AG09319 (cell line): ENCODE results near the gene BTBD9.

Source experiments
- DNase-seq: peaks from one replicate; pipeline ENCODE4 v3.0.0-alpha.2; 2010; ENCODE audit warnings: low read depth; ENCODE audit errors: extremely low read depth
- TF ChIP-seq, protein P1 (sequence below): IDR thresholded peaks from 2 replicates; pipeline ENCODE4 v1.5.1; 2011; ENCODE audit warnings: low read depth, mild to moderate bottlenecking, inconsistent platforms, low read length, moderate library complexity

Gene BTBD9

DNA sequence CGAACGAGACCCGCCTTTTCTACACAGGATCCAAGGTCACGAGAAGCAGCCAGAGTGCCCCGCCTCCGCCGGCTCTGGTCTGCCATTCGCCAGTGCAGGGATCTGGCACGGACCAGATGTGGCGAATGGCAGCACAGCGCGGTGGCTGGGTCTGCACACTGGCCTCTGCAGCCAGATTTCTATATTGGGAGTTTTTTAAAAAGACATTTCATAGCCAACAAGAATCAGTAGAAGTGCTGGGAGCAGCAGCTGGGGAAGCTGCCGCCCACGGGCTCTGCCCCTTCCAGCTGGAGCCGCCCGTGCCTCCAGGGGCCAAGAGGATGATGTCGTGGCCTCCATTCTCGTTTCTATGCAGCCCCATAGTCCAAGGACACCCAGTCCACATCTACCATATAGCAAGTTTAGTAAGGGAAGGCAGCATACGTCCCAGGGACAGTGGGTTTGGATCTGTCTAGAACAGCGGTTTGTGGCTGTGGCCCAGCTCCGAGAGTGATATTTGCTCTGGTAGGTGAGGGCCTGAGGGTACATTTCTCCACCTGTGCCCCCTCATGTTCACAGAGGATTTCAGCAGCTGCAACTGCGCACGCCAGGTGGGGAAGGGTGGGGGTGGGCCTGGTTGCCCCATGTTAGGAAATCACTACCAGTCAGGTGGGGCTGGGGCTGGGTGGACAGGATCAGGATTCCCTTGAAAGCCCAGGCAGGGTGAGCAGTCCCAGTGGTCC, 486.5 kb downstream of the BTBD9 start:
- no peak for DNase-seq

DNA sequence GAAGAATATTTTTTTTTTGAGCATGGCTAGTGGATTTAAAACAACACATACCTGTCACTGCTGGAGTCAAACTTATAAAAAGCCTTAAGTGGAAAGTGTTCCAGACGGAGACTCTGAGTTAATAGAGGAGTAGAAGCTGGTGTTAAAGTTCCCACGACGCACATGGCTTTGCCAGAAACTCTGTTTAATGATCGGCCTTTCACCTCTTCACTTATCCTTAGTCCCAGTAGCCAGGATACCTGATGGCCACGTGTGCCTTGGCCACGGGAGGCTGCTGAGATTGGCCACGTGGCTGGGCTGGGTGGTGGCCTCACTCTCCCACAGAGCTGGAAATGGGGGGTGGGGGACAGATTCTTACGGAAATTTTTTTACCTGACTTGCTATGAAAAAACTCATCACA, 487.1 kb downstream of the BTBD9 start:
- TF ChIP-seq, protein P1, sequence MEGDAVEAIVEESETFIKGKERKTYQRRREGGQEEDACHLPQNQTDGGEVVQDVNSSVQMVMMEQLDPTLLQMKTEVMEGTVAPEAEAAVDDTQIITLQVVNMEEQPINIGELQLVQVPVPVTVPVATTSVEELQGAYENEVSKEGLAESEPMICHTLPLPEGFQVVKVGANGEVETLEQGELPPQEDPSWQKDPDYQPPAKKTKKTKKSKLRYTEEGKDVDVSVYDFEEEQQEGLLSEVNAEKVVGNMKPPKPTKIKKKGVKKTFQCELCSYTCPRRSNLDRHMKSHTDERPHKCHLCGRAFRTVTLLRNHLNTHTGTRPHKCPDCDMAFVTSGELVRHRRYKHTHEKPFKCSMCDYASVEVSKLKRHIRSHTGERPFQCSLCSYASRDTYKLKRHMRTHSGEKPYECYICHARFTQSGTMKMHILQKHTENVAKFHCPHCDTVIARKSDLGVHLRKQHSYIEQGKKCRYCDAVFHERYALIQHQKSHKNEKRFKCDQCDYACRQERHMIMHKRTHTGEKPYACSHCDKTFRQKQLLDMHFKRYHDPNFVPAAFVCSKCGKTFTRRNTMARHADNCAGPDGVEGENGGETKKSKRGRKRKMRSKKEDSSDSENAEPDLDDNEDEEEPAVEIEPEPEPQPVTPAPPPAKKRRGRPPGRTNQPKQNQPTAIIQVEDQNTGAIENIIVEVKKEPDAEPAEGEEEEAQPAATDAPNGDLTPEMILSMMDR, result no peak
- no peak for DNase-seq

More for the DNA sequence above, 486.5 kb downstream of the BTBD9 start:
- TF ChIP-seq, protein P1, result no peak

DNA sequence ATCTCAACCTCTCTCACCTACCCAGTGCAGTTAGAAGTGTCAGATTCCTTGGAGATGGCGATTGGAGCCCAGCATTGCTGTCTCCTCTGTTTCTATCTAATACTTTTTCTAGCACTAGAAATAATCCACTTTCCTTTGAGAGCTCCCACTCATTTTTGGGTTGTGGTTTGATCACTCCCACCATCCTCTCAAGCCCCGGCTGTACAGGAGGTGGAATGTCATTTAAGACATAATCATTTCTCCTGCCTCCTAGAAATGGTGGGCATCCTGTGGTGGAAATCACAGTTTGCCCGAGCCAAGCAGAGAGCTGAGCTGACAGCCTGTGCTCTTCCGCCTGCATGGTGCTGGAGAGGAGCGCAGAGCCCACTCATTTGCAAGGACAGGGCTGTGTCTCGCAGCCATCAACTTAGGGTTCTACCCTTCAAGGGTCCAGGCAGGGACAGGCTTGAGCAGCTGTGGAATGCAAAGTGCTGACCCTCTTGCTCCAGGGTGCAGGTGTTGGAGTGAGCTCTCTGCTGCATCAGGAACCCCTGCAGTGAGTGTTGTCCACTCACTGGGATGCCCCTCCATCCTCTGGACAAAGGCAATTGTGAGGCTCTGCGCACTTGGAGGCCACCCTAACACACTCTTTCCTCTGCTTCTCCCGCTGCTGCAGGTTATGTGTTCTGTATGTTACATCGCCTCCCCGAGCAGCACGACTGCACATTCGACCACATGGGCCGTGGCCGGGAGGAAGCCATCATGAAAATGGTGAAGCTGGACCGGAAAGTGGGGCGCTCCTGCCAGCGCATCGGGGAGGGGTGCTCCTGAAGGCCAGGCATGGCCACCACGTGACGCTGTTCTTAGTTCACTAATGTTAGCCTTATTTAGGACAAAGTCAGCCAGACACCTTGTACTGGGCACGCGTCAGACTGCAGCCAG, 487.9 kb downstream of the BTBD9 start:
- no peak for DNase-seq
- TF ChIP-seq, protein P1, result no peak

DNA sequence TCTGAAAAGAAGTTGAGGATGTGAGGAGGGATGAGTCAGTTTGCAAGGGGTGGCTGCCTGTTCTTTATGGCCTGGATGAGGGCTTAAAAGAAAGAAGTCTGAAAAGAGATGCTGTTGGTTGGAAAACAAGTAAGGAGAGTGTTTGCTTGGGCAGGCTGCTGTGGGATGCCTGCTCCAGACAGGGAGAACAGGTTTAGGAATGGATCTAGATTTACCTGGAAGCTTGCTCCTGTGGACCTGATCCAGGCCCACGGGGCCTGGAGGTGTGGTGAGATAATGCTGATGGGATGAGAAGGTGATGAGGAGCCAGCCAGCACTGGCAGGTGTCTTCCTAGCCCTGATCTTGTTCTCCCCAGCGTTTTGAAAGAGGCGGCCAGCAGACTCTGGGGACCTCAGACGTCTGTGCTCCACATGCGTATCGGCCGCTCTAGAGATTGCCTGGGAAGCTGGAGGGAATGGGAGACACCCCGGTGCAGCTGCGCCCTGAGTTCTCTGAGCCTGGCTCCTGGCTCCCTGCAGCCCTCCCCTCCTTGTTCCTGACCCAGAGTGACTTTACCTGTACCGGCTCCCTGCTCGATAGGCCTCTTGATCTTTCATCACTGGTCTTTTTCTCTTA, 488.9 kb downstream of the BTBD9 start:
- DNase-seq, result no peak
- TF ChIP-seq, protein P1, result no peak

DNA sequence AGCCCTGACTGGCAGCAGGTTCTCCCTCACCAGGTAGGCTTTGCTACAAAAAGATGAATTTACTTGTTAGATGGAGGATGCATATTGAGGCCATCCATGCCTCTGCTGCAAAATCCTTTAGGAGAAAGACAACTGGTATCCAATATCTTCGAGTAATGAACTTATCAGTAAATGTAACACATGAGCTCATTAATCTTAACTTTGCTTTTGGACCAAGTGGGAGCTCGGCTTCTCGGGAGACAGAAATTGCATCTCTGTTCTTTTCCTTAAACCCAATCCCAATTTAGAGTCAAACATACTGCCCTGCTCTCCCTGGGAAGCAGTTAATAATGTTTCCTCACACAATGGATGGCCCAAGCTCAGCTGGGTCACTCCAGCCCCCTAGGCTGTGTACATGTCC, 489.7 kb downstream of the BTBD9 start:
- TF ChIP-seq, protein P1, result no peak
- DNase-seq, result no peak

DNA sequence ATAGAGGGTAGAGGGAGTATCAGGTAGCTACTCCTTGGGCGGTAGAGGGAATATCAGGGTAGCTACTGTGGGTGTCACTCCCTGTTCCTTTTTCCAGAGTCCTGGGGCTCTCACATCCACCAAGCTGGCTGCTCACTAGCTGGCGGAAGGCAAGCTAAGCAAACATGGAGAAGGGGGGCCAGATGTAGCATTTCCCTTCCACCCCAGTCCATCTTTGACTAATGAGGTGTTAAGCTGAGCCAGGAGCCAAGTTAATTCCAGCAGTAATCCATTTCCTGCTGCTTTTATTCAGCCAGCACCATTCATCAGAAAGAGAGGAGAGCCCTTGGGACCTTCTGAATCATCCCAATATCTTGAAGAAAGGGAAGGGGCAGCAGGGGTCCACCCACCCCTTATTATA, 490.2 kb downstream of the BTBD9 start:
- no peak for DNase-seq
- TF ChIP-seq, protein P1, result no peak
